HepG2 (cell line): Measurements from ENCODE around the gene TCEAL3. TPM values are rescaled to one million over a fixed set of nuclear protein-coding genes. Genes with fewer than 3 reads are reported as not detected.
A peak's percentile ranks its signal among the peaks of the same experiment; 100 is the strongest.

Experiments used
- CREB1 ChIP-seq, 2 experiments: fragments of 450-650 bp in 1 of 2; IDR thresholded peaks; 2 replicates each; pipeline ENCODE4 v1.6.1; 2016 to 2017; ENCODE audit warnings: control low read depth in 1 of 2, mild to moderate bottlenecking in 1 of 2, missing compliant biosample characterization in 1 of 2, missing genetic modification characterization in 1 of 2
- GATAD2A ChIP-seq: IDR thresholded peaks from 2 replicates; pipeline ENCODE4 v1.6.1; 2016
- MATR3 ChIP-seq: sonication (generic); formaldehyde crosslinking; IDR thresholded peaks from 2 replicates; pipeline ENCODE4 v1.4.0; 2020; ENCODE audit warnings: missing genetic modification reagents
- NR2C2 ChIP-seq: sonication (generic); formaldehyde crosslinking; IDR thresholded peaks from 2 replicates; pipeline ENCODE4 v1.4.0; 2020; ENCODE audit warnings: missing genetic modification reagents, mild to moderate bottlenecking, moderate library complexity, borderline replicate concordance
- SMYD3 ChIP-seq: sonication (generic); formaldehyde crosslinking; IDR thresholded peaks from 2 replicates; pipeline ENCODE4 v1.8.1; 2023; ENCODE audit warnings: mild to moderate bottlenecking, missing genetic modification reagents
- TARDBP ChIP-seq: sonication (generic); formaldehyde crosslinking; IDR thresholded peaks from 2 replicates; pipeline ENCODE4 v1.8.0; 2022; ENCODE audit warnings: mild to moderate bottlenecking, missing genetic modification reagents
- ZNF354B ChIP-seq: sonication (generic); formaldehyde crosslinking; IDR thresholded peaks from 2 replicates; pipeline ENCODE4 v1.8.0; 2022; ENCODE audit warnings: mild to moderate bottlenecking, missing genetic modification reagents
- ZNF557 ChIP-seq: sonication (generic); formaldehyde crosslinking; IDR thresholded peaks from 2 replicates; pipeline ENCODE4 v1.4.0; 2020; ENCODE audit warnings: missing genetic modification reagents
- polyA plus RNA-seq, 8 experiments: library from polyadenylated mRNA; depleted of rRNA in 3 of 8; stranded (reverse) in 7 of 8; unstranded in 1 of 8; fragments of >200 nt; fragmentation: Illumina TruSeq in 4 of 8; extraction: Trizol in 4 of 8; gene quantifications; 2 replicates each; pipeline versions ENCODE4 v1.2.1 to v1.2.3, GENCODE V29; 2011 to 2016; ENCODE audit warnings: low read depth in 4 of 8, missing spikeins in 1 of 8, mixed read lengths in 1 of 8; ENCODE audit not compliant: insufficient read depth in 1 of 8
- total RNA-seq, 5 experiments: library from RNA; depleted of rRNA; stranded (reverse); fragments of >200 nt; fragmentation: Illumina TruSeq; extraction: Trizol; gene quantifications; 2 replicates each; pipeline ENCODE4 v1.2.3, GENCODE V29; 2016; ENCODE audit warnings: low read depth in 1 of 5
- TF ChIP-seq, protein P1 (sequence below), 2 experiments: sonication (generic) in 1 of 2; formaldehyde crosslinking in 1 of 2; IDR thresholded peaks; 2 replicates each; pipeline versions ENCODE4 v1.5.1 to v1.6.1; 2011 to 2020; ENCODE audit warnings: borderline replicate concordance in 1 of 2, low read depth in 1 of 2, low read length in 1 of 2, mild to moderate bottlenecking in 1 of 2, missing genetic modification reagents in 1 of 2, moderate library complexity in 1 of 2
- TF ChIP-seq, protein P2 (sequence below): IDR thresholded peaks from 2 replicates; pipeline ENCODE4 v1.6.1; 2016
- TF ChIP-seq, protein P3 (sequence below): sonication (generic); formaldehyde crosslinking; IDR thresholded peaks from one replicate; pipeline ENCODE4 v1.5.1; 2020; ENCODE audit warnings: mild to moderate bottlenecking, missing genetic modification reagents; ENCODE audit errors: not compliant biosample characterization
- TF ChIP-seq, protein P4 (sequence below): sonication (generic); formaldehyde crosslinking; IDR thresholded peaks from 2 replicates; pipeline ENCODE4 v1.5.0; 2020; ENCODE audit warnings: mild to moderate bottlenecking, missing genetic modification reagents, borderline replicate concordance

The TCEAL3 gene
- total and polyA plus RNA-seq, 2 of the 13 experiments (the other 11 are each of a cell fraction or from before 2014, with no cell fraction given) = 0.09 to 0.12 TPM

DNA sequence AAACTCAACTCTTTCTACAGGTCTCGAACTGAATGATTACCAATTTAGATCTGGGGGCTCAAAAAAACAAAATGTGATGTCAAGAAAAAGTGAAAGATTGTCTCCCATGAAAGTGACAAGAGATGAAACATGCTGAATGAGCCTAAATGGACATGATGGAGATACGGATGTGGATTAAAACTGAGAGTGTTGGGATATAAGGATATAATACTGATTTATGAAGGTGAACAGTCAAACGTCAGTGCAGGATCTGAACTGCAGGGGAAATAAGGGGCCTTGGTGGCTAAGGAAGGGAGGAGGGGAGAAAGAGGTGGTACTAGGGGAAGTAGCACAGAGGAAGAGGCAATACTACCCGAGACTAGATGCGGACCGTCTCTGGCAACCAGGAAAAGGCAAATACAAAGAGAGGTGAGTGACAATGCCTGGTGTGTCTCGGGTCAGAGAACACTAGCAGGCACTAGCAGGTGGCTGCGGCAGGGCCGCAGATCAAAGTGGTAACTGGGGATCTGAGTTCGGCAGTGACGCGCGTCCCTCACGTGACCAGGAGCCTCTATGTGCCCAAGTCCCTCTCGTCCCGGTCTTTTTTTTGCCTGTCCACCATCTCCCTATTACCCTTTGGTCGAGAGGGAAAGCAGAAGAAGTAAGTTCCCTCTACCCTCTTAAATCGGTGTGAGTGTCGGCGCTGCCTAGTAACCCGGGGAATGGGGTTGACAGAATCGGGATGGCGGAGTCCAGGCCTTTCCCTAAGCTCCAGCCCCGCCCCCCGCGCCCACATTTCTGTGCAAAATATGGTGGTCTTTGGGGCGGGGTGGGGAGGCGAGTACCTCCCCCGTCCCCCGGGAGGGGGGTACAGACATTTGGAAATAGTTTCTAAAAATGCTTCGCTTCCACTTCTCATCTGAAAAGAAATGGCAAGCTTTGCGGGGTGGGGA is 20.9 kb downstream of the TCEAL3 start, which contains the start of gene TCEAL1 (continued):
- TF ChIP-seq, protein P1, sequence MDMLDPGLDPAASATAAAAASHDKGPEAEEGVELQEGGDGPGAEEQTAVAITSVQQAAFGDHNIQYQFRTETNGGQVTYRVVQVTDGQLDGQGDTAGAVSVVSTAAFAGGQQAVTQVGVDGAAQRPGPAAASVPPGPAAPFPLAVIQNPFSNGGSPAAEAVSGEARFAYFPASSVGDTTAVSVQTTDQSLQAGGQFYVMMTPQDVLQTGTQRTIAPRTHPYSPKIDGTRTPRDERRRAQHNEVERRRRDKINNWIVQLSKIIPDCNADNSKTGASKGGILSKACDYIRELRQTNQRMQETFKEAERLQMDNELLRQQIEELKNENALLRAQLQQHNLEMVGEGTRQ (IDR thresholded peaks at IDR 0.05; ENCODE audit: low read depth, low read length) = peak; percentile 88
- TF ChIP-seq, protein P1 (CRISPR knock-in tag; IDR thresholded peaks at IDR 0.05; ENCODE audit: borderline replicate concordance) = peak; percentile 93; the same call in 1 of the 2 replicates
- TF ChIP-seq, protein P2, sequence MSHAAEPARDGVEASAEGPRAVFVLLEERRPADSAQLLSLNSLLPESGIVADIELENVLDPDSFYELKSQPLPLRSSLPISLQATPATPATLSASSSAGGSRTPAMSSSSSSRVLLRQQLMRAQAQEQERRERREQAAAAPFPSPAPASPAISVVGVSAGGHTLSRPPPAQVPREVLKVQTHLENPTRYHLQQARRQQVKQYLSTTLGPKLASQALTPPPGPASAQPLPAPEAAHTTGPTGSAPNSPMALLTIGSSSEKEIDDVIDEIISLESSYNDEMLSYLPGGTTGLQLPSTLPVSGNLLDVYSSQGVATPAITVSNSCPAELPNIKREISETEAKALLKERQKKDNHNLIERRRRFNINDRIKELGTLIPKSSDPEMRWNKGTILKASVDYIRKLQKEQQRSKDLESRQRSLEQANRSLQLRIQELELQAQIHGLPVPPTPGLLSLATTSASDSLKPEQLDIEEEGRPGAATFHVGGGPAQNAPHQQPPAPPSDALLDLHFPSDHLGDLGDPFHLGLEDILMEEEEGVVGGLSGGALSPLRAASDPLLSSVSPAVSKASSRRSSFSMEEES (CRISPR knock-in tag) = peak; percentile 39; the same call in 1 of the 2 replicates
- TF ChIP-seq MATR3 (no peak), ZNF354B (CRISPR knock-in tag) (0 out of 2 replicates have a peak, but pooled peaks have one; percentile 35), ZNF557 (CRISPR knock-in tag) (no peak), NR2C2 (CRISPR knock-in tag) (peak; percentile 14; the same call in 1 of the 2 replicates), CREB1 (IDR thresholded peaks at IDR 0.05) (peak; percentile 38; the same call in 1 of the 2 replicates), CREB1 (CRISPR knock-in tag; IDR thresholded peaks at IDR 0.05) (no peak), GATAD2A (CRISPR knock-in tag) (no peak), SMYD3 (0 out of 2 replicates have a peak, but pooled peaks have one; percentile 21), TARDBP (peak; percentile 24; the same call in 1 of the 2 replicates)
- TF ChIP-seq, protein P3, sequence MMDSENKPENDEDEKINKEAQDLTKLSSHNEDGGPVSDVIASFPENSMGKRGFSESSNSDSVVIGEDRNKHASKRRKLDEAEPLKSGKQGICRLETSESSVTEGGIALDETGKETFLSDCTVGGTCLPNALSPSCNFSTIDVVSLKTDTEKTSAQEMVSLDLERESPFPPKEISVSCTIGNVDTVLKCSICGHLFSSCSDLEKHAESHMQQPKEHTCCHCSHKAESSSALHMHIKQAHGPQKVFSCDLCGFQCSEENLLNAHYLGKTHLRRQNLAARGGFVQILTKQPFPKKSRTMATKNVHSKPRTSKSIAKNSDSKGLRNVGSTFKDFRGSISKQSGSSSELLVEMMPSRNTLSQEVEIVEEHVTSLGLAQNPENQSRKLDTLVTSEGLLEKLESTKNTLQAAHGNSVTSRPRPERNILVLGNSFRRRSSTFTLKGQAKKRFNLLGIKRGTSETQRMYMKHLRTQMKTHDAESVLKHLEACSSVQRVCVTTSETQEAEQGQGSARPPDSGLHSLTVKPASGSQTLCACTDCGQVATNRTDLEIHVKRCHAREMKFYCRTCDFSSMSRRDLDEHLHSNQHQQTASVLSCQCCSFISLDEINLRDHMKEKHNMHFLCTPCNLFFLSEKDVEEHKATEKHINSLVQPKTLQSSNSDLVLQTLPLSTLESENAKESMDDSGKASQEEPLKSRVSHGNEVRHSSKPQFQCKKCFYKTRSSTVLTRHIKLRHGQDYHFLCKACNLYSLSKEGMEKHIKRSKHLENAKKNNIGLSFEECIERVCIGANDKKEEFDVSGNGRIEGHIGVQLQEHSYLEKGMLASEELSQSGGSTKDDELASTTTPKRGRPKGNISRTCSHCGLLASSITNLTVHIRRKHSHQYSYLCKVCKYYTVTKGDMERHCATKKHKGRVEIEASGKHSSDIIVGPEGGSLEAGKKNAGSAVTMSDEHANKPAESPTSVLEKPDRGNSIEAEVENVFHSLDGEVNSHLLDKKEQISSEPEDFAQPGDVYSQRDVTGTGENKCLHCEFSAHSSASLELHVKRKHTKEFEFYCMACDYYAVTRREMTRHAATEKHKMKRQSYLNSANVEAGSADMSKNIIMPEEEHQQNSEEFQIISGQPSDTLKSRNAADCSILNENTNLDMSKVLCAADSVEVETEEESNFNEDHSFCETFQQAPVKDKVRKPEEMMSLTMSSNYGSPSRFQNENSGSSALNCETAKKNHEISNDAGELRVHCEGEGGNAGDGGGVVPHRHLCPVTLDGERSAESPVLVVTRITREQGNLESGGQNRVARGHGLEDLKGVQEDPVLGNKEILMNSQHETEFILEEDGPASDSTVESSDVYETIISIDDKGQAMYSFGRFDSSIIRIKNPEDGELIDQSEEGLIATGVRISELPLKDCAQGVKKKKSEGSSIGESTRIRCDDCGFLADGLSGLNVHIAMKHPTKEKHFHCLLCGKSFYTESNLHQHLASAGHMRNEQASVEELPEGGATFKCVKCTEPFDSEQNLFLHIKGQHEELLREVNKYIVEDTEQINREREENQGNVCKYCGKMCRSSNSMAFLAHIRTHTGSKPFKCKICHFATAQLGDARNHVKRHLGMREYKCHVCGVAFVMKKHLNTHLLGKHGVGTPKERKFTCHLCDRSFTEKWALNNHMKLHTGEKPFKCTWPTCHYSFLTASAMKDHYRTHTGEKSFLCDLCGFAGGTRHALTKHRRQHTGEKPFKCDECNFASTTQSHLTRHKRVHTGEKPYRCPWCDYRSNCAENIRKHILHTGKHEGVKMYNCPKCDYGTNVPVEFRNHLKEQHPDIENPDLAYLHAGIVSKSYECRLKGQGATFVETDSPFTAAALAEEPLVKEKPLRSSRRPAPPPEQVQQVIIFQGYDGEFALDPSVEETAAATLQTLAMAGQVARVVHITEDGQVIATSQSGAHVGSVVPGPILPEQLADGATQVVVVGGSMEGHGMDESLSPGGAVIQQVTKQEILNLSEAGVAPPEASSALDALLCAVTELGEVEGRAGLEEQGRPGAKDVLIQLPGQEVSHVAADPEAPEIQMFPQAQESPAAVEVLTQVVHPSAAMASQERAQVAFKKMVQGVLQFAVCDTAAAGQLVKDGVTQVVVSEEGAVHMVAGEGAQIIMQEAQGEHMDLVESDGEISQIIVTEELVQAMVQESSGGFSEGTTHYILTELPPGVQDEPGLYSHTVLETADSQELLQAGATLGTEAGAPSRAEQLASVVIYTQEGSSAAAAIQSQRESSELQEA = no peak
- TF ChIP-seq, protein P4, sequence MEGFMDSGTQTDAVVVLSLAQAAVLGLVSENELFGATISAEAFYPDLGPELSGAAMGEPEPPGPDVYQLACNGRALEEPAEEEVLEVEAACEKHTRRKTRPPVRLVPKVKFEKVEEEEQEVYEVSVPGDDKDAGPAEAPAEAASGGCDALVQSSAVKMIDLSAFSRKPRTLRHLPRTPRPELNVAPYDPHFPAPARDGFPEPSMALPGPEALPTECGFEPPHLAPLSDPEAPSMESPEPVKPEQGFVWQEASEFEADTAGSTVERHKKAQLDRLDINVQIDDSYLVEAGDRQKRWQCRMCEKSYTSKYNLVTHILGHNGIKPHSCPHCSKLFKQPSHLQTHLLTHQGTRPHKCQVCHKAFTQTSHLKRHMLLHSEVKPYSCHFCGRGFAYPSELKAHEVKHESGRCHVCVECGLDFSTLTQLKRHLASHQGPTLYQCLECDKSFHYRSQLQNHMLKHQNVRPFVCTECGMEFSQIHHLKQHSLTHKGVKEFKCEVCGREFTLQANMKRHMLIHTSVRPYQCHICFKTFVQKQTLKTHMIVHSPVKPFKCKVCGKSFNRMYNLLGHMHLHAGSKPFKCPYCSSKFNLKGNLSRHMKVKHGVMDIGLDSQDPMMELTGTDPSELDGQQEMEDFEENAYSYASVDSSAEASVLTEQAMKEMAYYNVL (CRISPR knock-in tag) = no peak
